ENCODE data around the gene SLC35E4. TPM values are rescaled to one million over a fixed set of nuclear protein-coding genes. Genes with fewer than 3 reads are reported as not detected.
"Not testable (repeated sequence)": the region's sequence is repeated elsewhere in the genome, so short reads cannot be mapped to it uniquely, and the experiment has no call there.

The SLC35E4 gene
- total RNA-seq, 2 experiments from 2014 or later, result 3.0 TPM

GRCh38 chr22:30626413-30626812 is 9.2 kb upstream of the SLC35E4 start:
- Histone ChIP-seq H2AFZ (ENCODE audit: low read length) (no peak overlapping the region), H3K36me3 (ENCODE audit: insufficient read depth, low read length) (no peaks in the 10 kb centered on the region), H3K9me2 (ENCODE audit: insufficient read depth, low read length) (no peaks in the 10 kb centered on the region), H3K79me2 (ENCODE audit: insufficient read depth, low read depth, low read length) (no peaks in the 10 kb centered on the region), H3K4me3 (ENCODE audit: low read depth, low read length, poor library complexity, severe bottlenecking) (no peak overlapping the region), H3K4me1 (ENCODE audit: insufficient read depth, low read length, poor library complexity, severe bottlenecking) (no peaks in the 10 kb centered on the region), H3K4me2 (ENCODE audit: low read length) (no peak overlapping the region), H3K9me3 (ENCODE audit: low read length) (no peaks in the 10 kb centered on the region), H3K27ac (ENCODE audit: low read depth, low read length, poor library complexity, severe bottlenecking) (no peak overlapping the region), H4K20me1 (ENCODE audit: insufficient read depth, low read length) (no peaks in the 10 kb centered on the region)
- intact Hi-C loops (cut with micrococcal nuclease; ENCODE audit: unreplicated experiment), result no loop called here
- POLR2A ChIA-PET, result no interaction called here
- no TSS peak for BruUV-seq (replicated peaks)
- no peak for DNase-seq (ENCODE audit: low spot score)
- CTCF ChIA-PET (ENCODE audit: unreplicated experiment), result no interaction called here
- TF ChIP-seq EZH2phosphoT487 (IDR thresholded peaks at IDR 0.05; ENCODE audit: borderline replicate concordance, low read depth, low read length), result no peak
- TF ChIP-seq CTCF (conservative IDR thresholded peaks at IDR 0.05; ENCODE audit: low read length), result no peak

DNA sequence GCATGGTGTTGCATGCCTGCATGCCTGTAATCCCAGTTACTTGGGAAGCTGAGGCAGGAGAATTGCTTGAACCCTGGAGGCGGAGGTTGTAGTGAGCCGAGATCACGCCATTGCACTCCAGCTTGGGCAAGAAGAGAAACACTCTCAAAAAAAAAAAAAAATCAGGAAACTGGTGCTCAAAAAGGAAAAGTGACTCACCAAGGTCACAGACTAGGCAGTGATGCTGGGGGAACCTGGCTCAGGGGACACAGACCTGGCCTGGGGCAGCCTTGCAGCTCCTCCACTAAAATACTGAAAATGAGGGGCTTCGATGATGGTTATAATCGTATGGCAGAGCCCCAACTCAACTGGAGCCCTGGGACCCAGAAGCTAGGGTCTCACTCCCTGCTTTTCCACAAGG is 8.1 kb upstream of the SLC35E4 start:
- Histone ChIP-seq H3K27ac (ENCODE audit: low read depth, low read length, poor library complexity, severe bottlenecking) (no peak overlapping the region), H3K4me1 (ENCODE audit: insufficient read depth, low read length, poor library complexity, severe bottlenecking) (no peaks in the 10 kb centered on the region), H3K9me2 (ENCODE audit: insufficient read depth, low read length) (no peaks in the 10 kb centered on the region), H3K4me2 (ENCODE audit: low read length) (no peak overlapping the region), H3K36me3 (ENCODE audit: insufficient read depth, low read length) (no peaks in the 10 kb centered on the region), H3K79me2 (ENCODE audit: insufficient read depth, low read depth, low read length) (no peaks in the 10 kb centered on the region), H2AFZ (ENCODE audit: low read length) (no peak overlapping the region), H3K4me3 (ENCODE audit: low read depth, low read length, poor library complexity, severe bottlenecking) (no peak overlapping the region), H4K20me1 (ENCODE audit: insufficient read depth, low read length) (no peaks in the 10 kb centered on the region), H3K9me3 (ENCODE audit: low read length) (no peaks in the 10 kb centered on the region)
- DNase-seq (ENCODE audit: low spot score), result no peak
- ChIA-PET CTCF (ENCODE audit: unreplicated experiment) (no interaction called here), POLR2A (no interaction called here)
- intact Hi-C loops (cut with micrococcal nuclease; ENCODE audit: unreplicated experiment), result no loop called here
- BruUV-seq (replicated peaks), result no TSS peak
- TF ChIP-seq EZH2phosphoT487 (IDR thresholded peaks at IDR 0.05; ENCODE audit: borderline replicate concordance, low read depth, low read length) (no peak), CTCF (conservative IDR thresholded peaks at IDR 0.05; ENCODE audit: low read length) (no peak)

DNA sequence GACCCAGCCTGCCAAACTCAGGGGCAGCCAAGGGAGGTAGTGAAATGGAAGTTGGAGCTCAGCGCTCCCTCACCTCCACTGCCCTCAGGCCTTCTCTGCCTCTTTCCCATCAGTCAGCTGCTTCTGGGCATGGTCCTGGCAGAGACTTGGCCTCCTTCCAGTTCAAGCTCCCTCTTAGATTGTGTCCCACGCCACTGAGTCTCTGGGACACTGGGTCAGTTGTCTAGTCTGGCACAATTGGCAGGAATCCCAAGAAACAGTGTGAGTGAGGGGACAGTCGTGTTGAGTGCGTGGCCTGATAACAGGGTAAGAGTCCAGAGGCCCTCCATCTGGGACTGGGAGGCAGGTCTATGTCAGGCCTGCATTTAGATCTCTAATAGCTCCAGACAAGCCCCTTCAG is 7.1 kb upstream of the SLC35E4 start:
- CTCF ChIA-PET (ENCODE audit: unreplicated experiment), result no interaction called here
- Histone ChIP-seq H3K4me2 (ENCODE audit: low read length) (no peak overlapping the region), H3K27ac (ENCODE audit: low read depth, low read length, poor library complexity, severe bottlenecking) (no peak overlapping the region), H3K9me2 (ENCODE audit: insufficient read depth, low read length) (no peaks in the 10 kb centered on the region), H2AFZ (ENCODE audit: low read length) (no peak overlapping the region), H3K9me3 (ENCODE audit: low read length) (no peaks in the 10 kb centered on the region), H3K36me3 (ENCODE audit: insufficient read depth, low read length) (no peaks in the 10 kb centered on the region), H3K79me2 (ENCODE audit: insufficient read depth, low read depth, low read length) (no peaks in the 10 kb centered on the region), H3K4me3 (ENCODE audit: low read depth, low read length, poor library complexity, severe bottlenecking) (no peak overlapping the region), H3K4me1 (ENCODE audit: insufficient read depth, low read length, poor library complexity, severe bottlenecking) (no peaks in the 10 kb centered on the region), H4K20me1 (ENCODE audit: insufficient read depth, low read length) (no peaks in the 10 kb centered on the region)
- no peak for DNase-seq (ENCODE audit: low spot score)
- POLR2A ChIA-PET, result no interaction called here
- intact Hi-C loops (cut with micrococcal nuclease; ENCODE audit: unreplicated experiment), result no loop called here
- TF ChIP-seq EZH2phosphoT487 (IDR thresholded peaks at IDR 0.05; ENCODE audit: borderline replicate concordance, low read depth, low read length) (no peak), CTCF (conservative IDR thresholded peaks at IDR 0.05; ENCODE audit: low read length) (no peak)
- BruUV-seq (replicated peaks), result no TSS peak

DNA sequence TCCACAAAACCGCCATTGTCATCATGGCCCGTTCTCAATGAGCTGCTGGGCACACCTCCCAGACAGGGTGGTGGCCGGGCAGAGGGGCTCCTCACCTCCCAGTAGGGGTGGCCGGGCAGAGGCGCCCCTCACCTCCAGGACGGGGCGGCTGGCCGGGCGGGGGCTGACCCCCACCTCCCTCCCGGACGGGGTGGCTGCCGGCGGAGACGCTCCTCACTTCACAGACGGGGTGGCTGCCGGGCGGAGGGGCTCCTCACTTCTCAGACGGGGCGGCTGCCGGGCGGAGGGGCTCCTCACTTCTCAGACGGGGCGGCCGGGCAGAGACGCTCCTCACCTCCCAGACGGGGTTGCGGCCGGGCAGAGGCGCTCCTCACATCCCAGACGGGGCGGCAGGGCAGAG is 4.1 kb upstream of the SLC35E4 start:
- POLR2A ChIA-PET; H3K27ac ChIP-seq (ENCODE audit: low read depth, low read length, poor library complexity, severe bottlenecking); DNase-seq (ENCODE audit: low spot score); H3K79me2 ChIP-seq (ENCODE audit: insufficient read depth, low read depth, low read length); BruUV-seq (replicated peaks); H3K4me3 ChIP-seq (ENCODE audit: low read depth, low read length, poor library complexity, severe bottlenecking); CTCF ChIA-PET (ENCODE audit: unreplicated experiment); H3K9me3 ChIP-seq (ENCODE audit: low read length); H4K20me1 ChIP-seq (ENCODE audit: insufficient read depth, low read length); H3K36me3 ChIP-seq (ENCODE audit: insufficient read depth, low read length); H3K9me2 ChIP-seq (ENCODE audit: insufficient read depth, low read length); H2AFZ ChIP-seq (ENCODE audit: low read length); H3K4me2 ChIP-seq (ENCODE audit: low read length): not testable (repeated sequence)
- intact Hi-C loops (cut with micrococcal nuclease; ENCODE audit: unreplicated experiment), result loop anchor here (10.0 kb wide), 1 partner anchor 453 kb away; the partner anchor contains the start of gene SMTN
- peaks cover 13% of the 10 kb centered on the region for H3K4me1 ChIP-seq (ENCODE audit: insufficient read depth, low read length, poor library complexity, severe bottlenecking)
